CD14-positive monocyte (primary cell): Measurements from ENCODE around the gene FRMD6. TPM values are rescaled to one million over a fixed set of nuclear protein-coding genes. Genes with fewer than 3 reads are reported as not detected.

Source experiments
- DNase-seq, 3 donors: peaks; one replicate each; pipeline ENCODE4 v3.0.0-alpha.2; 2011 to 2022
- H2AFZ ChIP-seq: 2 replicates; pipeline ENCODE4 v1.6.0; 2012; ENCODE audit warnings: mild to moderate bottlenecking, low read depth, low read length, inconsistent platforms; ENCODE audit not compliant: insufficient read depth, poor library complexity, severe bottlenecking
- H3K27ac ChIP-seq, 2 donors: 1 replicate in 1 of 2; 2 replicates in 1 of 2; pipeline ENCODE4 v1.5.1; 2012 to 2013; ENCODE audit warnings: low read length in 2 of 2, control low read depth in 1 of 2, inconsistent platforms in 1 of 2, low read depth in 1 of 2, mild to moderate bottlenecking in 1 of 2
- H3K27me3 ChIP-seq, 2 donors: one replicate each; pipeline versions ENCODE4 v1.6.0 to v1.6.1; 2011 to 2013; ENCODE audit warnings: low read length in 2 of 2; ENCODE audit not compliant: control insufficient read depth in 2 of 2, insufficient read depth in 2 of 2
- H3K36me3 ChIP-seq, 2 donors: replicated peaks in 1 of 2; 1 replicate in 1 of 2; 2 replicates in 1 of 2; pipeline versions ENCODE4 v1.5.1 to v1.6.1; 2012 to 2013; ENCODE audit warnings: low read length in 2 of 2, control low read depth in 1 of 2, inconsistent platforms in 1 of 2, mild to moderate bottlenecking in 1 of 2; ENCODE audit not compliant: insufficient read depth in 2 of 2, control insufficient read depth in 1 of 2
- H3K4me1 ChIP-seq, 2 donors: 1 replicate in 1 of 2; 2 replicates in 1 of 2; pipeline versions ENCODE4 v1.5.1 to v1.6.1; 2012 to 2013; ENCODE audit warnings: low read length in 2 of 2, control low read depth in 1 of 2, inconsistent platforms in 1 of 2, mild to moderate bottlenecking in 1 of 2, moderate library complexity in 1 of 2; ENCODE audit not compliant: insufficient read depth in 2 of 2, control insufficient read depth in 1 of 2
- H3K4me2 ChIP-seq: replicated peaks from 2 replicates; pipeline ENCODE3; 2012; ENCODE audit warnings: low read length, moderate library complexity, mild to moderate bottlenecking; ENCODE audit not compliant: poor library complexity, severe bottlenecking; ENCODE audit errors: extremely low read depth
- H3K4me3 ChIP-seq, 3 experiments: fragments of 200-600 bp in 1 of 3; sonication (generic) in 1 of 3; replicated peaks in 1 of 3; 1 replicate in 2 of 3; 2 replicates in 1 of 3; pipeline ENCODE4 v1.5.1; 2011 to 2013; ENCODE audit warnings: low read length in 3 of 3, mild to moderate bottlenecking in 3 of 3, control low read depth in 2 of 3, low read depth in 2 of 3, inconsistent platforms in 1 of 3, moderate library complexity in 1 of 3
- H3K79me2 ChIP-seq: 2 replicates; pipeline ENCODE4 v1.6.0; 2012; ENCODE audit warnings: mild to moderate bottlenecking, control low read depth, inconsistent platforms, low read length, moderate library complexity; ENCODE audit not compliant: insufficient read depth
- H3K9ac ChIP-seq: 2 replicates; pipeline ENCODE4 v1.6.0; 2017; ENCODE audit warnings: low read length, mild to moderate bottlenecking; ENCODE audit not compliant: insufficient read depth, poor library complexity, severe bottlenecking
- H3K9me3 ChIP-seq, 2 donors: replicated peaks in 1 of 2; 1 replicate in 1 of 2; 2 replicates in 1 of 2; pipeline versions ENCODE4 v1.5.1 to v1.6.1; 2012 to 2013; ENCODE audit warnings: low read length in 2 of 2, control low read depth in 1 of 2; ENCODE audit not compliant: control insufficient read depth in 1 of 2, insufficient read depth in 1 of 2
- H4K20me1 ChIP-seq: 2 replicates; pipeline ENCODE4 v1.6.0; 2012; ENCODE audit warnings: mild to moderate bottlenecking, low read length, control low read depth, moderate library complexity; ENCODE audit not compliant: insufficient read depth
- H3K27ac Mint-ChIP-seq, 7 donors: one replicate each; pipeline ENCODE4 v1.8.0; 2020; ENCODE audit warnings: mild to moderate bottlenecking in 7 of 7, mixed read lengths in 7 of 7, moderate library complexity in 6 of 7, inconsistent platforms in 2 of 7
- H3K27me3 Mint-ChIP-seq, 3 donors: one replicate each; pipeline ENCODE4 v1.8.0; 2021 to 2022; ENCODE audit warnings: low read depth in 3 of 3, mild to moderate bottlenecking in 3 of 3, mixed read lengths in 3 of 3, moderate library complexity in 3 of 3, inconsistent platforms in 1 of 3
- H3K36me3 Mint-ChIP-seq, 2 donors: one replicate each; pipeline ENCODE4 v1.8.0; 2020; ENCODE audit warnings: mixed read lengths in 2 of 2, inconsistent platforms in 1 of 2, mild to moderate bottlenecking in 1 of 2
- H3K4me1 Mint-ChIP-seq: one replicate; pipeline ENCODE4 v1.8.0; 2020; ENCODE audit warnings: mild to moderate bottlenecking, mixed read lengths
- H3K4me3 Mint-ChIP-seq, 2 donors: one replicate each; pipeline ENCODE4 v1.8.0; 2020; ENCODE audit warnings: mild to moderate bottlenecking in 2 of 2, mixed read lengths in 2 of 2, moderate library complexity in 1 of 2
- H3K9me3 Mint-ChIP-seq, 7 donors: one replicate each; pipeline ENCODE4 v1.8.0; 2020 to 2022; ENCODE audit warnings: mixed read lengths in 7 of 7, mild to moderate bottlenecking in 6 of 7, moderate library complexity in 6 of 7, inconsistent platforms in 2 of 7
- WGBS: methylation state at CpG from one replicate; pipeline ENCODE4 v1.1.5; 2013; ENCODE audit warnings: missing lambda C conversion rate; ENCODE audit not compliant: insufficient coverage; 5-methylcytosine and 5-hydroxymethylcytosine counted together
- intact Hi-C, 2 donors: fragments of 100-400 bp; cut with micrococcal nuclease; formaldehyde crosslinking; loops; one replicate each; pipeline versions ENCODE4 v1.15.0 to v1.15.1; 2023
- polyA plus RNA-seq, 3 donors: library from polyadenylated mRNA; depleted of rRNA in 1 of 3; unstranded in 2 of 3; stranded (reverse) in 1 of 3; fragments of 300-500 nt in 2 of 3; fragments of >200 nt in 1 of 3; fragmentation: Illumina TruSeq in 2 of 3; gene quantifications; 1 replicate in 2 of 3; 2 replicates in 1 of 3; pipeline ENCODE4 v1.2.3, GENCODE V29; 2012 to 2021
- small RNA-seq: library from RNA; depleted of rRNA; stranded (forward); fragments of <200 nt; gene quantifications from one replicate; pipeline ENCODE3, GENCODE V24; 2012; ENCODE audit warnings: low read depth; ENCODE audit not compliant: insufficient read length
- TF ChIP-seq, protein P1 (sequence below): fragments of 200-600 bp; IDR thresholded peaks from one replicate; pipeline ENCODE4 v1.8.0; 2022; ENCODE audit warnings: antibody characterized with exemption, mild to moderate bottlenecking

Gene FRMD6
- polyA plus RNA-seq, 3 donors: 0.12 to 0.25 (median 0.12) TPM

- Histone ChIP-seq H2AFZ (no peak overlapping the region), H4K20me1 (no peaks in the 10 kb centered on the region), H3K79me2 (no peaks in the 10 kb centered on the region), H3K9ac (no peak overlapping the region), H3K4me1 (peaks cover 10 to 21% of the 10 kb centered on the region in 2 donors), H3K4me3 (no peak overlapping the region), H3K4me2 (no peak overlapping the region), H3K27me3 (peaks cover 4 to 5% of the 10 kb centered on the region in 2 donors), H3K27ac (no peak overlapping the region), H3K9me3 (peaks cover 0 to under 1% of the 10 kb centered on the region in 2 donors), H3K36me3 (no peaks in the 10 kb centered on the region)
- Mint-ChIP-seq H3K9me3 (peaks cover 0 to 8% (median 4%) of the 10 kb centered on the region in 7 donors), H3K27me3 (peaks cover 2 to 16% (median 14%) of the 10 kb centered on the region in 3 donors), H3K36me3 (no peaks in the 10 kb centered on the region), H3K27ac (peak overlapping the region in 2 of 7 donors; percentile 7 to 41), H3K4me3 (no peak overlapping the region), H3K4me1 (peaks cover 24% of the 10 kb centered on the region)
- WGBS: 0% methylated on average over 7 of the region's 13 CpGs
- intact Hi-C loops: loop anchor here (5.0 to 10.0 kb wide), 3 partner anchors 82 to 195 kb away; partner anchors contain the start of gene GNG2 (in 1 of the 2)
- DNase-seq: peak; percentile 45 to 67 (median 65)
- TF ChIP-seq, protein P1, sequence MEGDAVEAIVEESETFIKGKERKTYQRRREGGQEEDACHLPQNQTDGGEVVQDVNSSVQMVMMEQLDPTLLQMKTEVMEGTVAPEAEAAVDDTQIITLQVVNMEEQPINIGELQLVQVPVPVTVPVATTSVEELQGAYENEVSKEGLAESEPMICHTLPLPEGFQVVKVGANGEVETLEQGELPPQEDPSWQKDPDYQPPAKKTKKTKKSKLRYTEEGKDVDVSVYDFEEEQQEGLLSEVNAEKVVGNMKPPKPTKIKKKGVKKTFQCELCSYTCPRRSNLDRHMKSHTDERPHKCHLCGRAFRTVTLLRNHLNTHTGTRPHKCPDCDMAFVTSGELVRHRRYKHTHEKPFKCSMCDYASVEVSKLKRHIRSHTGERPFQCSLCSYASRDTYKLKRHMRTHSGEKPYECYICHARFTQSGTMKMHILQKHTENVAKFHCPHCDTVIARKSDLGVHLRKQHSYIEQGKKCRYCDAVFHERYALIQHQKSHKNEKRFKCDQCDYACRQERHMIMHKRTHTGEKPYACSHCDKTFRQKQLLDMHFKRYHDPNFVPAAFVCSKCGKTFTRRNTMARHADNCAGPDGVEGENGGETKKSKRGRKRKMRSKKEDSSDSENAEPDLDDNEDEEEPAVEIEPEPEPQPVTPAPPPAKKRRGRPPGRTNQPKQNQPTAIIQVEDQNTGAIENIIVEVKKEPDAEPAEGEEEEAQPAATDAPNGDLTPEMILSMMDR: peak; percentile 85
Observed at GRCh38 chr14:51780006-51780692, 128.4 kb downstream of the FRMD6 start.

Small RNAs within 50 kb of the gene (small RNA-seq; reads per million reads assigned to genes)
- gene OR7E159P: not detected
- not detected for gene RNA5SP385
- gene RNU6-301P: not detected

Other genes with a start within 250 kb of the FRMD6 start
- gene GNG2, start 208.7 kb downstream of the FRMD6 start, polyA plus RNA-seq: 100 to 1,000 TPM in 2 of 3 donors, 10 to 100 TPM in 1; 42.7 to 151 (median 146) TPM